HL-60/S4 (cell line): ENCODE results near the gene EFCAB7.

Experiments
- in situ Hi-C: fragments of 300-500 bp; cut with MboI; formaldehyde crosslinking; loops from 2 replicates; pipeline ENCODE4 v1.14.3; 2022; ENCODE audit warnings: low sequenced_read_pairs

The EFCAB7 gene

DNA sequence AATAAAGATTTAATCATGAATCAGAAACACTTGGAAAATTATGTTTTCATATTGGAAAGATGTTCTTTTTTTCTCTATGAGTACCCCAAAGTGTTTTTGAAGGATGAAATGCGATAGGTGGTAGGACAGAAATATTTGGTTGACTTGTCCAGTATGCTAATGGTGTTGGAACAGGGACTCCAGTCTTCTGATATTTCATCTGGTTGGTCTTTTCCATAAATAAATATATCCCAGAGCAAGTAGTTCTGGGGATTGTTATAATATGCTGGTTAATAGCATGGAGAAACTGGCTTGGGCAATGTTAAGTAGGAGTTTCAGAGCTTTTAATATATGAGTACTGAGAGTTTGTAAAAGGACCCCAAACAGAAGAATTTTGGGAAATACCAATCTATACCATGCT, 78.6 kb downstream of the EFCAB7 start:
- in situ Hi-C loops, result no loop called here

DNA sequence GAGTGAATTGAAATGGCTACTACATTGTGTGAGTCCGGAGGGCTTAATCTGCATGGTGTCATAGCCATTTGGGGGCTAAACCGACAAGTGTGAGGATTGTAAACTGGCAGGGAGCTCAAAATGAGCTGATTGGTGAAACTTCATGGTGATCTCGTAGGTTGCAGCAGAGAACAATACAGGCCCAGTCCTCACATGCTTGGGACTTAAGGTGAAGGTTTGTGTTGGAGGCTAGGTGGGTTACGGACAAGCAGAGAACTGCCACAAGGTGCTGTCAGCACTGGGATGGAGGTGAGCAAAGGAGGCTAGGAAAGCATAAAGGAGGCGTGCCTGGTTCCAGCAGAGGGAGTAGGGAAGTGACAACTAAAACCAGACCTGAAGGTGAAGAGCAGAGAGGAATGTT, 79.3 kb downstream of the EFCAB7 start:
- in situ Hi-C loops, result no loop called here

DNA sequence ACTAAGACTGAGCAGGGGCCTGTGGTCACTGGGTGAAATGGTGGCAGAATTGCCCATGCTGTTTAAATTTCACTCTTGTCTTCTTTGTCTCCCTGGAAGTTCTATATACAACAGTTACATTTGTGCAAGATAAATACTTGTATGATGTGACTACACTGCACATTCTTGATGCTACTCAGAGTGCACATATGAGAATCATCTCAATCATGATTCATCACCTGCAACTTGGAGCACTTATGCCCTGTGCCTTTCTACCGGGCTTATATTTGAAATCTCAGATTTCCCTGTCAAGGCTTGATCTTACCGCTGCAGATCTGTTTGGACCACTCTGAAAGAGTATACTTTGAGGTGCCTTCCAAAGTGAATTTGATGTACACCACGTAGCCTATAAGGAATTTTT, 80.5 kb downstream of the EFCAB7 start:
- in situ Hi-C loops, result no loop called here

DNA sequence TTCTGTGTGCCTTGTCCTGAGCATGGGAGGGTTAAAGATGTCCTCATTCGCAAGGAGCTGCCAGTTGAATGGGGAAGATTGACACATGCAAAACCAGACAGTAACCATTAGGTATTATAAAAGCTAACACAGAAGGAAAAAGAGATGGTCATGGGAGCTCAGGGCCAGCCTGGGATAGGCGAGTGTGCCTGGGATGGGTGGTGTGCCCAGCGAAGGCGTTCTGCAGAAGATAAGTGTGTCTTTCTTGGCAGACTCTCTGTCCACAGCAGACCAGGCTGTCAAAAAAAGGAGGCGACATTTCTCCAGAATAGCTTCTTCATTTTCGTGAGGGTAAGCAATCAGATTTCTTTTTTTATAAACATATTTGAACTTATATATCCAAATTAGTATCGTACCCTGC, 84.0 kb downstream of the EFCAB7 start:
- in situ Hi-C loops, result no loop called here

GRCh38 chr1:63611231-63611630, 87.9 kb downstream of the EFCAB7 start:
- in situ Hi-C loops, result no loop called here

DNA sequence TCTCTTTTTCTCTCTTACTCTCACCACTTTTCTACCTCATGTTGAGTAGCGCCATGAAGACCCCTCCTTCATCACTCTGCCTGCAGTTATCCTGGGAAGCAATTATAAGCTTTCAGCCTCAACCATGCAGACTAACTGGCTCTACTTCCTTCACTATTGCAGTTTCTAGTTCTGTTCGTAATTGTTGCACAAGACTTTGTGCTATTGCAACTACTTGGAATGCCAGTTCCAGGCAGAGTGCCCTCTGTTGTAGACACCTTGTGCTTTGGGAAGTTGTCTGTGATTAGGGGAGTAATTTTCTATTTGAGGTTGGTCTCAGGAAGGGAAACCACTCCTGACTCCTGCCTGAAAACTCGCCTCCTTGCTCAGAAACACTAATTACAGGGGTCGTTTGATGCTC, 89.2 kb downstream of the EFCAB7 start:
- in situ Hi-C loops, result no loop called here

DNA sequence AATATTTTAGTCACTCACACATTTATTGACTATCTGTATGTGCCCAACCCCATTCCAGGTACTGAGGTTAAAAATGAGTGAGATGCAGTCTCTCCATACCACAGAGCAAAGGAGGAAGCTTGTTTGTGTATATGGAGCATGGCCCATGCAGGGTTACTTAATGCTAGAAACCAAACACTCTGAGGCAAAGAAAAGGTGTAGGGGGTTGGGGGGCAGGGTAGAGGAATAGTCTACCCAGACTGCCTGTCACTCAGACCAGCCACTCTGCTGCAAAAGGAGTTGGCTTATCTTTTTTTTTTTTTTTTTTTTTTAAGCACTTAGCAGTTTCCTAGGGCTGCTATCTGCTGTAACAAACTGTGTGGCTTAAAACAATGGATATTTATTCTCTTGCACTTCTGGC, 89.6 kb downstream of the EFCAB7 start:
- in situ Hi-C loops, result no loop called here

GRCh38 chr1:63615768-63616420, 92.6 kb downstream of the EFCAB7 start:
- in situ Hi-C loops, result no loop called here

DNA sequence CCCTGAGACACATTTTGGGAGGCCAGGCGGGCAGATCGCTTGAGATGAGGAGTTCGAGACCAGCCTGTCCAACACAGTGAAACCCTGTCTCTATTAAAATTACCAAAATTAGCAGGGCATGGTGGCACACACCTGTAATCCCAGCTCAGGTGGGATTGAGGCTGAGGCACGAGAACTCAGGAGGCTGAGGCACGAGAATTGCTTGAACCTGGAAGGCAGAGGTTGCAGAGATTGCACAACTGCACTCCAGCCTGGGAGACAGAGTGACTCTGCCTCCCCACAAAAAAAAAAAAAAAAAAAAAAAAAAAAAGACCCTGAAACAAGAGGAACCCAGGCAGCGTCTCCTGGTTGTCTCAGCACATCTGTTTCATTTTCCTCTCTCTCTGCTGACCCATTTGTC, 94.1 kb downstream of the EFCAB7 start:
- in situ Hi-C loops, result no loop called here

- in situ Hi-C loops, result no loop called here
Measured at GRCh38 chr1:63618011-63618410, 94.7 kb downstream of the EFCAB7 start.

DNA sequence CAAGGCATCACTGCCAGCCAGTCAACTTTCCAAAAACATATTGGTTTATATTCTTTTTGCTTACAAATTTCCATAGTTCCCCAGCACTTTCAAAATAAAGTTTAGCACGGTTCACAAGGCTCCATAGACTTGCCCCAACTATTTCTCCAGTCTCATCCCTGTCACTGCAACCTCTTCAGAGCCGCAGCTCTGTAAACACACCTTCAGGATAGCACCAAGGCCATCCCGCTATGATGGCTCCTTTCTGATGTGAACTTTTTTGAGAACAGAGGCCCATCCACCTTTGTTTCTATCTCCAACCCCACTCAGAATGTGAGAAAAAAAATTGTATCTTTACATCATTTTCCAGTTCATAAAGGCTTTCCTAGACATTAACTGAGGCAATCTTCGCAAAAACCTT, 96.2 kb downstream of the EFCAB7 start:
- in situ Hi-C loops, result no loop called here

- in situ Hi-C loops, result no loop called here
Measured at GRCh38 chr1:63620671-63621070, 97.3 kb downstream of the EFCAB7 start.

DNA sequence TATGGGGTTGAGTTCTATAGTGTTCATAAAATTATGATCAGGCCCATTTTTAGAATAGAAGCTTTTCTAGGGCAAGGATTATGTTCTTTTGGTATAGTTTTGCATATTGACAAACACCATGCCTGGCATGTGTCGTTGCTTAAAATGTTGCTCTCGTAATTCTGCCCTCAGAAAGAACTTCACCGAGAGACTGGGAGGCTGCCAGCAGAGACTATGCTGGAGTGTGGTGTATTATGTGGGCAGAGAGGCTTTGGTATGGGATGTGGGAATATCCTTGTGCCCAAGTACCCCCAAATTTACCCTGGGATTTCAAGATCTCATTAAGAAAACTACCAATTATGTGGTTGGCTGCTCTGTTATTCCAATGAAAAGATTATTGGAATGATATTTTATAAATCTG, 97.8 kb downstream of the EFCAB7 start:
- in situ Hi-C loops, result no loop called here

- in situ Hi-C loops, result no loop called here
Measured at GRCh38 chr1:63621698-63622097, 98.4 kb downstream of the EFCAB7 start.
